Stimulated activated CD4-positive, alpha-beta T cell treated with anti-CD3 and anti-CD28 coated beads, Interleukin-15, amount 100 ng/mL, for 1 hour (primary cell): Measurements from ENCODE around the gene KIAA0040.
"Not testable (repeated sequence)": the region's sequence is repeated elsewhere in the genome, so short reads cannot be mapped to it uniquely, and the experiment has no call there.

Experiments
- DNase-seq, 2 donors: peaks; one replicate each; pipeline ENCODE4 v3.0.0-alpha.2; 2020; ENCODE audit warnings: low read depth in 1 of 2, low spot score in 1 of 2

Gene KIAA0040

DNA sequence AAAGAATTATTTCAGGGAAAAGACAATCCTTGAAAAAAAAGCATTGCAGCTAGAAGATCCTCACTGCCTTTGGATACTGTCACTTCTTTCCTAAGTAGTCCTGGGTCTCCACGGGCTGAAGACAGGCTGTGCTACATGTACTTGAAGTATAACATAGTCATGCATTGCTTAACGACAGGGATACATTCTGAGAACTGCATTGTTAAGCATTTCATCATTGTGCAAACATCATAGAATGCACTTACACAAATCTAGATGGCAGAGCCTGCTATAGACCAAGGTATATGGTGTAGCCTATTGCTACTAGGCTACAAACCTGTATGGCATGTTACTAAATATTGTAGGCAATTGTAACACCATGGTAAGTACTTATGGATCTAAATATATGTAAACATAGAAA, 54.0 kb downstream of the KIAA0040 start:
- DNase-seq: no peak

GRCh38 chr1:175137369-175137768, 55.2 kb downstream of the KIAA0040 start:
- no peak for DNase-seq

- DNase-seq: no peak
These were observed 56.3 kb downstream of the KIAA0040 start for GRCh38 chr1:175136246-175136645.

DNA sequence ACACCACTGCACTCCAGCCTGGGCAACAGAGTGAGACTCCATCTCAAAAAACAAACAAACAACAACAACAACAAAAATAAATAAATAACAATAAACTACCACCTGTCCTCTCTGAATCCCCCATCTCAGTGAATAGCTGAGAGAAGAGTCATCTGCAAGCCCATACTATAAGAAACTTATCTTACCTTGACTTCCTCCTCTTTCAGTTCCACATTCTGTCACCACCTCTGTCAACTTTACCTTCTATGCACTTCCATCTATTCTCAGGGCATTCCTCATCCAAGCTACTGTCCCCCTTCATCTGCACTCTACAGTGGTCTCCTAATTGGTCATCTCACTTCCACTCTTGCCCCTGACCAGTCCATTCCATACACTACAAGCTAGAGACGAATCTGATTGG, 58.1 kb downstream of the KIAA0040 start:
- no peak for DNase-seq

DNA sequence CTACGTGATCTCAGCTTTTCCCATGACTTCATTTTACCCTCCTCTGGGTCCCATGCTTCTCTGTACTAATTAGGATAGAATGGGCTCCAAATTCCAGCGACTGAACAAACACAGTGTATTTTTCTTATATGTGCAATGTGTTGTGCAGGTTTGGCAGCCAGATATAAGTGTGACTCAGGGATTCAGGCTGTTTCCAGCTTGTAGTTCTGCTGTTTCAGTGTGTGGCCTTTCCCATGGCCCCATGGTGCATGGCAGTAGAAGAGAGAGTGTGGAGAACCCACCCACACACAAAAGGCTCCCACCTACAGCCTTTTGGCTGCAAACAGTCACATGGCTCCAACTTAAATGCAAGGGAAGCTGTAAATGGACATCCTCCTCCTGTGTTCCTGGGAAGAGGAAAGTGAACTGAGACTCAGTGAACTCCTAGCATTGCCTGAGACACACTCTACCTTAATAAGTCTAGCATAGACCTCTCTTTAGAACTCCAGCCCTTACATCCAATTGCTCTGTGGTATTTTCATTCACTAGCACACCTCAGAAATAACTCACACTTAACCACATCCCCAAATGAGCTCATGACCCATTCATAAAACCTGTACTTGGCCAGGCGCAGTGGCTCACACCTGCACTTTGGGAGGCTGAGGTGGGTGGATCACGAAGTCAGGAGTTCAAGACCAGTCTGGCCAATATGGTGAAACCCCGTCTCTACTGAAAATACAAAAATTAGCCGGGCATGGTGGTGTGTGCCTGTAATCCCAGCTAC, 58.7 kb downstream of the KIAA0040 start:
- no peak for DNase-seq

GRCh38 chr1:175132436-175132835, 60.1 kb downstream of the KIAA0040 start:
- no peak for DNase-seq

GRCh38 chr1:175131095-175131494, 61.5 kb downstream of the KIAA0040 start:
- no peak for DNase-seq

DNA sequence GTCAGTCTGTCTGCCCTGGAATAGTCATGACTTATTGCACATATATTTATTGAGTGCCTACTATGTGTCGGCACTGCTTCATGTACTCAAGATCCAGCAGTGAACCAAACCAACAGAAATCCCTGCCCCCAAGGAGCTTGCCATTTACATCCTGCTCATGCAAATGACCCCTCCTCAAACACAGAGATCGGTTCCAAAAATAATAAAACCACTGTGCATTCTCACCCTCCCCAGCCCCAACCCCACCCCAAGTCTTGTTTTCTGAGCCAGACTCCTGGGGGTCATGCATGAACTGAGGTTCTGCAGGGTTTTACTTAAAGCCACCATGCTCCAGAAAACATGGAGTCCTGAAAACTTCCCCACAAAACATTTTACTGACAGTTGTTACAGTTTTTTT, 61.9 kb downstream of the KIAA0040 start:
- DNase-seq: no peak

- DNase-seq: no peak
These were observed 62.5 kb downstream of the KIAA0040 start for GRCh38 chr1:175129997-175130648.

- no peak for DNase-seq
These were observed 63.0 kb downstream of the KIAA0040 start for GRCh38 chr1:175129644-175129996.

DNA sequence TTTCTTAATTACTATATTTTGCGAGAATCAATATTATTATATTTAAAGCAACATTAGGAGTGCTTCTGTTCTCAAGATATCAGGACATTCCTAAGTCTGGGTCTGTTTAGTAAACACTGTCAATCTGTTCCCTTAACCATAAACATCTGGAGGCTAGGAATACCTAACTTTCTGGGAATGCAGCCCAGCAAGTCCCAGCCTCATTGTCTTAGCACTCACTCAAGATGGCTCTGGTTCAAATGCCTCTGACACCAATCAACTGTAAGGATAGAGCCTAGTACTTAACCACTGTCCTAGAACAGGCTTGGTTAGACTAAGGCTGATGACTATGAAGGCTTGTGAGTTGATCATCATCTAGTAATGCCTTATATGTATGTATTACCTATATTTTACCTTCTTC, 63.4 kb downstream of the KIAA0040 start:
- no peak for DNase-seq

- no peak for DNase-seq
These were observed 64.1 kb downstream of the KIAA0040 start for GRCh38 chr1:175128523-175128922.

DNA sequence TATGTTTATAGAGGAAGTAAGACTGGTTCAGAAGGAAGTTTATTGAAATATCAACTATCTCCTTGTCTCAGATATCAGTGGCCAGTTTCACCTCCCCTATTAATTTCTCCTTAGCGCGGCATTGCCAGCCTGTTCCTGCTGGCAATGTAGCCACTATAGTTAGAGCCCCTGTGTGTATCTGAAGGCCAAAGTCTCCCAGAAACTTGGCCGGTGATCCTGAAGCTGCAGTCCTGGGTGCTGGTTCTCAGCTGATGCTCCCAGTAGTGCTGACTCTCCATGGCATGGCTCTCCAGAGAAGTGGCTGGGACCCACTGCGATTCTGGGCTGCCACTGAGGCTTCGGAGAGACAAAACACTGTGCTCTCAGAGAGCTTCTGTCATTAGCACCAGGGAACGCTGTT, 65.0 kb downstream of the KIAA0040 start:
- DNase-seq: no peak

DNA sequence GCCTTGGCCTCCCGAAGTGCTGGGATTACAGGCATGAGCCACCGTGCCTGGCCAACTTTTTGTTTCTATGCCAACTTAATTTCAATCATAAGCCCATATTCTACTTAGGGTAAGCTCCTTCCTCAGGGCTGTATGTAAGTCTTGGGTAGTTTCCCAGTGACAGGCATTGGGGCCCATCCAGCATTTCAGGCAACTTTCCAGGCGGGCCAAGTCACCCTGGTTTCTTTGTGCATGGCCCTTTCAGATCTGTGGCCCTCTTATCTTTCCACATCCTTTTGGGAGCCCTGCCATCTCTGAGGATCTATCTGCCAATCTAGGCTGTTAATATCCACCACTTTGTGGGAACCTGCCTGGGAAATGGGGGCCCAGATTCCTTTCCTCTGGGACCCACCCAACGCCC, 66.2 kb downstream of the KIAA0040 start:
- no peak for DNase-seq

- no peak for DNase-seq
These were observed 67.7 kb downstream of the KIAA0040 start for GRCh38 chr1:175124861-175125260.

GRCh38 chr1:175120511-175120910, 72.1 kb downstream of the KIAA0040 start:
- no peak for DNase-seq

GRCh38 chr1:175118375-175119367, 73.9 kb downstream of the KIAA0040 start:
- DNase-seq: no peak

DNA sequence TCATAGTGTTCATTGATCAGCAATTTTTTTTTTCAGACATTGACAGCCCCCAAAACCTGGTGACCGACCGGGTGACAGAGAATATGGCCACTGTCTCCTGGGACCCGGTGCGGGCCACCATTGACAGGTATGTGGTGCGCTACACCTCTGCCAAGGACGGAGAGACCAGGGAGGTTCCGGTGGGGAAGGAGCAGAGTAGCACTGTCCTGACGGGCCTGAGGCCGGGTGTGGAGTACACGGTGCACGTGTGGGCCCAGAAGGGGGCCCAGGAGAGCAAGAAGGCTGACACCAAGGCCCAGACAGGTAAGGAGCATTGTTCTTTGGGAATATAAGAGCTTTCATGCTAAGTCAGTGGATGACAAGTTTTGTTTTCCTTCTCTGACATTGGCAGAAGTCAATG, 75.7 kb downstream of the KIAA0040 start:
- no peak for DNase-seq

DNA sequence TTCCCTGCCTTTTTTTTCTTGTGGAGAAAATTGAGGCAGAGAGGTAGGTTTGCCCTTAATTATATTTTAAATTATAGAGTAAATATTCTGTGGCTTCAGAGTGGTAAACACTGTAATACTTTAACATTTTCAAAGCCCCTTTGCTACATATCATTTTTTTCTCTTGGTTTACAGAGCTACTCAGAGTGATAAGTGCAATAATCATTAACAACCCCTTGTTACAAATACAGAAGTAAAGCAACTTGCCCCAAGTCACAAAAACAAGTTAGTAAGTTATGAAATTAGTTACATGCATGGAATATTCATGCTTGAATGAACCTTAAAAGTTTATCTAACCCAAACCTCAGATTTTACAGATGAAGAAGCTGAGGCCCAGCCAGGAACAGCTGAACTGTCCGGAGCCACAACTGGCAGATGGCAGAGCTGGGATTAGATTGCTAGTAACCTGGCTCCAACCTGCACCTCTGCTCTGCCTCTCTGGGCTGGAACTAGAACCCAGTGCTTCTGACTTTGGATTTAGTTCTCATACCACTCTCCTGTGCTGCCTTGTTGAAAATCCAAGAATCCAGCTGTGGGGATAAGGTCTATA, 76.3 kb downstream of the KIAA0040 start:
- no peak for DNase-seq

- DNase-seq: no peak
These were observed 77.6 kb downstream of the KIAA0040 start for GRCh38 chr1:175114996-175115395.

DNA sequence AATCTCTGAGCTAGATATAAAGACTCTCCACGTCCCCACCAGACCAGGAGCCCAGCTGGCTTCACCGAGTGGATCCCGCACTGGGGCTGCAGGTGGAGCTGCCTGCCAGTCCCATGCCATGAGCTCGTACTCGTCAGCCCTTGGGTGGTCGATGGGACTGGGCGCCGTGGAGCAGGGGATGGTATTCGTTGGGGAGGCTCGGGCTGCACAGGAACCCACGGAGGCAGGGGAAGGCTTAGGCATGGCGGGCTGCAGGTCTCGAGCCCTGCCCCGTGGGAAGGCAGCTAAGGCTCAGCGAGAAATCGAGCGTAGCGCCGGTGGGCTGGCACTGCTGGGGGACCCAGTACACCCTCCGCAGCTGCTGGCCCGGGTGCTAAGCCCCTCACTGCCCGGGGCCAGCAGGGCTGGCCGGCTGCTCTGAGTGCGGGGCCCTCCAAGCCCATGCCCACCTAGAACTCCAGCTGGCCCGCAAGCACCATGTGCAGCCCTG, 84.2 kb downstream of the KIAA0040 start:
- not testable (repeated sequence) for DNase-seq
